B cell (primary cell): Measurements from ENCODE around the gene FBH1. TPM values are rescaled to one million over a fixed set of nuclear protein-coding genes. Genes with fewer than 3 reads are reported as not detected.
"Not testable (repeated sequence)": the region's sequence is repeated elsewhere in the genome, so short reads cannot be mapped to it uniquely, and the experiment has no call there.

Experiments used
- ATAC-seq: fragments of 200-7000 bp; cut with Tn5 transposase; one replicate; pipeline ENCODE4 v1.10.0; 2021; ENCODE audit warnings: low read depth, mild to moderate bottlenecking, moderate number of reproducible peaks, moderate library complexity
- CTCF ChIA-PET: fragments of 350-600 bp; sonication (Branson Sonifier 250); formaldehyde crosslinking; loops from one replicate; lab custom pipeline; 2021; ENCODE audit warnings: antibody characterized with exemption, inconsistent platforms; lab: Charles Lee
- POLR2A ChIA-PET: fragments of 350-600 bp; sonication (Branson Sonifier 250); formaldehyde crosslinking; loops from one replicate; lab custom pipeline; 2021; ENCODE audit warnings: antibody characterized with exemption; lab: Charles Lee
- DNase-seq: peaks from one replicate; pipeline ENCODE4 v3.0.0; 2013
- H2AFZ ChIP-seq: 2 replicates; pipeline ENCODE4 v1.6.1; 2012; ENCODE audit warnings: mild to moderate bottlenecking, low read depth, low read length; ENCODE audit not compliant: insufficient read depth, poor library complexity, severe bottlenecking
- H3K27ac ChIP-seq, 2 donors: 1 replicate in 1 of 2; 2 replicates in 1 of 2; pipeline ENCODE4 v1.5.1; 2012 to 2013; ENCODE audit warnings: low read length in 2 of 2, mild to moderate bottlenecking in 2 of 2, moderate library complexity in 1 of 2
- H3K27me3 ChIP-seq, 4 experiments: fragments of 200-600 bp in 1 of 4; sonication (generic) in 1 of 4; replicated peaks in 1 of 4; 1 replicate in 2 of 4; 2 replicates in 2 of 4; pipeline versions ENCODE4 v1.6.1 to v1.7.0; 2013 to 2016; ENCODE audit warnings: low read length in 3 of 4, mild to moderate bottlenecking in 2 of 4, mixed read lengths in 1 of 4, moderate library complexity in 1 of 4; ENCODE audit not compliant: insufficient read depth in 4 of 4, control insufficient read depth in 3 of 4; ENCODE audit errors: control extremely low read depth in 1 of 4
- H3K36me3 ChIP-seq, 2 experiments: replicated peaks in 1 of 2; 1 replicate in 1 of 2; 2 replicates in 1 of 2; pipeline versions ENCODE4 v1.6.1 to v1.7.1; 2013; ENCODE audit warnings: low read length in 1 of 2; ENCODE audit not compliant: insufficient read depth in 2 of 2, control insufficient read depth in 1 of 2; ENCODE audit errors: control extremely low read depth in 1 of 2, extremely low read depth in 1 of 2
- H3K4me1 ChIP-seq, 2 donors: fragments of 200-600 bp in 1 of 2; sonication (generic) in 1 of 2; 1 replicate in 1 of 2; 2 replicates in 1 of 2; pipeline versions ENCODE4 v1.5.1 to v1.6.1; 2013 to 2017; ENCODE audit warnings: low read length in 2 of 2; ENCODE audit not compliant: control insufficient read depth in 2 of 2, insufficient read depth in 2 of 2
- H3K4me2 ChIP-seq: replicated peaks from 2 replicates; pipeline ENCODE3; 2012; ENCODE audit warnings: mild to moderate bottlenecking, low read depth, low read length; ENCODE audit not compliant: poor library complexity, severe bottlenecking
- H3K4me3 ChIP-seq, 5 experiments: fragments of 200-600 bp in 1 of 5; sonication (generic) in 1 of 5; 1 replicate in 3 of 5; 2 replicates in 2 of 5; pipeline versions ENCODE4 v1.5.1 to v1.7.0; 2011 to 2016; ENCODE audit warnings: low read length in 4 of 5, mild to moderate bottlenecking in 4 of 5, low read depth in 2 of 5, control low read depth in 1 of 5, moderate library complexity in 1 of 5; ENCODE audit not compliant: insufficient read depth in 1 of 5; ENCODE audit errors: control extremely low read depth in 1 of 5, extremely low read depth in 1 of 5
- H3K79me2 ChIP-seq: fragments of 200-600 bp; sonication (generic); one replicate; pipeline ENCODE4 v1.6.0; 2016; ENCODE audit warnings: low read length; ENCODE audit not compliant: control insufficient read depth, insufficient read depth
- H3K9ac ChIP-seq: fragments of 200-600 bp; sonication (generic); 2 replicates; pipeline ENCODE4 v1.6.1; 2017; ENCODE audit warnings: mild to moderate bottlenecking, low read length, moderate library complexity
- H3K9me3 ChIP-seq, 3 donors: one replicate each; pipeline versions ENCODE4 v1.6.1 to v1.7.1; 2013; ENCODE audit warnings: low read length in 2 of 3; ENCODE audit not compliant: control insufficient read depth in 2 of 3, insufficient read depth in 1 of 3; ENCODE audit errors: control extremely low read depth in 1 of 3
- H4K20me1 ChIP-seq: 2 replicates; pipeline ENCODE4 v1.6.0; 2012; ENCODE audit warnings: mild to moderate bottlenecking, low read length; ENCODE audit not compliant: insufficient read depth, control insufficient read depth, poor library complexity, severe bottlenecking
- H3K27ac Mint-ChIP-seq: one replicate; pipeline ENCODE4 v1.8.0; 2021; ENCODE audit warnings: mixed read lengths
- H3K27me3 Mint-ChIP-seq: one replicate; pipeline ENCODE4 v1.8.0; 2021; ENCODE audit warnings: mixed read lengths
- H3K4me1 Mint-ChIP-seq: one replicate; pipeline ENCODE4 v1.8.0; 2021; ENCODE audit warnings: mixed read lengths
- H3K4me3 Mint-ChIP-seq: one replicate; pipeline ENCODE4 v1.8.0; 2021; ENCODE audit warnings: mixed read lengths
- H3K9me3 Mint-ChIP-seq: one replicate; pipeline ENCODE4 v1.8.0; 2022; ENCODE audit warnings: mixed read lengths; ENCODE audit not compliant: insufficient read depth
- EZH2 ChIP-seq: IDR thresholded peaks from 2 replicates; pipeline ENCODE4 v1.6.1; 2012; ENCODE audit warnings: borderline replicate concordance, low read depth, mild to moderate bottlenecking, moderate library complexity, low read length; ENCODE audit not compliant: insufficient read depth, poor library complexity, severe bottlenecking
- WGBS: methylation state at CpG from one replicate; pipeline ENCODE4 v1.1.5; 2013; ENCODE audit warnings: missing lambda C conversion rate; ENCODE audit not compliant: insufficient coverage; 5-methylcytosine and 5-hydroxymethylcytosine counted together
- intact Hi-C: fragments of 100-400 bp; cut with micrococcal nuclease; formaldehyde crosslinking; loops from one replicate; pipeline ENCODE4 v1.10.0; 2022
- polyA plus RNA-seq: library from polyadenylated mRNA; depleted of rRNA; stranded (reverse); fragments of >200 nt; gene quantifications from 2 replicates; pipeline ENCODE4 v1.2.3, GENCODE V29; 2012
- total RNA-seq, 2 donors: library from RNA; stranded (reverse); fragments of 120-200 nt in 1 of 2; gene quantifications; 1 replicate in 1 of 2; 2 replicates in 1 of 2; pipeline versions ENCODE4 v1.2.3 to v1.2.4, GENCODE V29; 2013 to 2022
- TF ChIP-seq, protein P1 (sequence below): fragments of 200-600 bp; IDR thresholded peaks from one replicate; pipeline ENCODE4 v1.8.0; 2022; ENCODE audit warnings: antibody characterized with exemption, mild to moderate bottlenecking

The FBH1 gene
- total and polyA plus RNA-seq, 2 donors (not counting 1 experiment from before 2014, with no cell fraction given): 86.4 to 129 TPM

DNA sequence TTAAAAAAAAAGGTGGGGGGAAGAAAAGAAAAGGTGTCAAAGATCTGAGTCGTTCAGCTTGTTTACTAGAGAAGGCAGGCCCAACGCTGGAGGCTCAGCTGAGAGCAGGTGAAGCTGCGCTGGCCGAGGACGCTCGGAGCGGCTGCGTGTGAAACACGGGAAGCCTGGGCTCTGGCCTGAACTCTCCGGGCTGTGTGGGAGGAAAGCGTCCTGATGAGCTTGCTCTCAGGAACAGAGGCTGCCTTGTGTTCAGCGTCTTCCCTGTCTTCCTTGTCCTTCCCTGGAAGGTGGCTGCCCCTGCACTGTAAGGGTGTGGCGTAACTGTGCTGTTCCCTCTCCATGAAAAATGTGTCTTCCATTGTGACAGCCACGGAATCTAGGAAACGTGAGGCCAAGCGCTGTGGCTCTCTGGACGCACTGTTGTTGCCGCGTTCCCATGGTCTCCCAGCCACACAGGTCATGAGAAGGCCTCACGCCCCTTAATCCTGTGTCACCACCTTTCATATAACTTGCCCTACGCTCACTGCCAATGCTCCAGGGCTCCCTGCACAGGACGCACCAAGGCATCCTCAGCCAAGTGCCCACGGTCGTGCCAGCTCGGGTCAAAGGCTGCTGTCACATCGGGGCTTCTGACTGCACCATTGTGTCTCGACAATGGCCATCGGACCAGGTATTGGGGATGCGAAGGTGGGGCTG lies 71.5 kb downstream of the FBH1 start:
- no peak overlapping the region for H3K4me3 Mint-ChIP-seq
- Histone ChIP-seq H3K36me3 (peaks cover 0 to 16% of the 10 kb centered on the region in 2 experiments), H3K27me3 (no peaks in the 10 kb centered on the region), H4K20me1 (no peaks in the 10 kb centered on the region), H2AFZ (no peak overlapping the region), H3K4me3 (no peak overlapping the region), H3K27ac (no peak overlapping the region), H3K79me2 (peaks cover 6% of the 10 kb centered on the region), H3K9me3 (no peaks in the 10 kb centered on the region), H3K4me1 (no peaks in the 10 kb centered on the region), H3K9ac (no peak overlapping the region), H3K4me2 (no peak overlapping the region)
- TF ChIP-seq EZH2: no peak
- TF ChIP-seq, protein P1, sequence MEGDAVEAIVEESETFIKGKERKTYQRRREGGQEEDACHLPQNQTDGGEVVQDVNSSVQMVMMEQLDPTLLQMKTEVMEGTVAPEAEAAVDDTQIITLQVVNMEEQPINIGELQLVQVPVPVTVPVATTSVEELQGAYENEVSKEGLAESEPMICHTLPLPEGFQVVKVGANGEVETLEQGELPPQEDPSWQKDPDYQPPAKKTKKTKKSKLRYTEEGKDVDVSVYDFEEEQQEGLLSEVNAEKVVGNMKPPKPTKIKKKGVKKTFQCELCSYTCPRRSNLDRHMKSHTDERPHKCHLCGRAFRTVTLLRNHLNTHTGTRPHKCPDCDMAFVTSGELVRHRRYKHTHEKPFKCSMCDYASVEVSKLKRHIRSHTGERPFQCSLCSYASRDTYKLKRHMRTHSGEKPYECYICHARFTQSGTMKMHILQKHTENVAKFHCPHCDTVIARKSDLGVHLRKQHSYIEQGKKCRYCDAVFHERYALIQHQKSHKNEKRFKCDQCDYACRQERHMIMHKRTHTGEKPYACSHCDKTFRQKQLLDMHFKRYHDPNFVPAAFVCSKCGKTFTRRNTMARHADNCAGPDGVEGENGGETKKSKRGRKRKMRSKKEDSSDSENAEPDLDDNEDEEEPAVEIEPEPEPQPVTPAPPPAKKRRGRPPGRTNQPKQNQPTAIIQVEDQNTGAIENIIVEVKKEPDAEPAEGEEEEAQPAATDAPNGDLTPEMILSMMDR: no peak
- no peaks in the 10 kb centered on the region for H3K9me3 Mint-ChIP-seq
- ATAC-seq (no peak), DNase-seq (no peak)
- H3K4me1 Mint-ChIP-seq: no peaks in the 10 kb centered on the region
- WGBS: 98% methylated on average over 25 of the region's 29 CpGs
- ChIA-PET POLR2A (no interaction called here), CTCF (no interaction called here)
- no peak overlapping the region for H3K27ac Mint-ChIP-seq
- no peaks in the 10 kb centered on the region for H3K27me3 Mint-ChIP-seq
- intact Hi-C loops: no loop called here

DNA sequence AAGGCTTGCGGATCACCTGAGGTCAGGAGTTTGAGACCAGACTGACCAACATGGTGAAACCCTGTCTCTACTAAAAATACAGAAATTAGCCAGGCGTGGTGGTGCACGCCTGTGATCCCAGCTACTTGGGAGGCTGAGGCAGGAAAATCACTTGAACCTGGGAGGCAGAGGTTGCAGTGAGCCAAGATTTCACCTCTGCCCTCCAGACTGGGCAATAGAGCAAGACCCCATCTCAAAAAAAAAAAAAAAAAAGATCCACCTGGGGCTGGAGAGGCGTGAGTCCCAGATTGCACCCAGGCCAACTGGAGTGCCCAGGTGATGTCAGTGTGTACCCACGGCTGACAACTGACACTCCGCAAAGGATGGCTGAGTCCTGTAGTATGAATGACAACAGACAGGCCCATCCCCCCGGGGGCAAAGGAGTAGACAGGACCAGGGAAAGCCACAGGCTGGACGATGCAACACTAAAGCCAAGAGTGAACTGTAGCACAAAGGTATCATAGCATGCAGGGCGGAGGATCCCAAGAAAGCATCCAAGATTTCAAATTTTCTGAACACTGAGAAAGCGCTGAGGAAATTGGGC lies 72.4 kb downstream of the FBH1 start:
- H4K20me1 ChIP-seq, DNase-seq, H2AFZ ChIP-seq, H3K4me2 ChIP-seq, ATAC-seq, CTCF ChIA-PET, H3K9me3 ChIP-seq, H3K27me3 Mint-ChIP-seq, H3K9me3 Mint-ChIP-seq, intact Hi-C loops, H3K4me1 Mint-ChIP-seq, H3K27me3 ChIP-seq, H3K4me3 ChIP-seq, POLR2A ChIA-PET, H3K4me3 Mint-ChIP-seq, H3K9ac ChIP-seq, H3K4me1 ChIP-seq, H3K27ac Mint-ChIP-seq, H3K27ac ChIP-seq: not testable (repeated sequence)
- H3K36me3 ChIP-seq: peaks cover 0 to 16% of the 10 kb centered on the region in 2 experiments
- peaks cover 10% of the 10 kb centered on the region for H3K79me2 ChIP-seq
- 95% methylated on average over 8 of the region's 10 CpGs for WGBS
